Measurements from ENCODE around the gene FSD1L. TPM values are rescaled to one million over a fixed set of nuclear protein-coding genes. Genes with fewer than 3 reads are reported as not detected.

Gene FSD1L
- total RNA-seq, 3 donors from 2014 or later (not counting 1 experiment from before 2014, with no cell fraction given) = 2.0 to 4.2 (median 2.1) TPM

DNA sequence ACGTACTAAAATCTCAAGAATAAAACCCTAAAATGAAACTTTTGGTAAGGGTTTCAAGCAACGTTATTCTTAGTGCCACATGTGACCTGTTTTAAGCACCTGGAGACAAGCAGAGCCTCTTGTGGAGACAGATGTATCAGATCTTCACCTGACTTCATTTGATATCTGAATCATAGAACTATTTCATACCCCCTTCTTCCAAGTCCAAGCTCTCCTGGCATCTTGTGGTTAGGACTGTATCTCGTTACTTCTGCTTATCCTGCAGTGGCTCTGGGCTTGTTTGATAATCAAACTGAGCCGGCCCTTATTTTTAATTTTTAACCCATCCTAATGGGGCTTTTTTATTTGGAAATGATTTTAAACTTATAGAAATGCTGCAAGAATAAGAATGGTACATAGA, 11.1 kb upstream of the FSD1L start:
- Histone ChIP-seq H3K27ac (ENCODE audit: low read length) (no peak overlapping the region), H3K36me3 (ENCODE audit: control insufficient read depth, insufficient read depth, low read length) (no peaks in the 10 kb centered on the region), H3K9me3 (ENCODE audit: control insufficient read depth, insufficient read depth, low read length) (no peaks in the 10 kb centered on the region), H3K4me1 (ENCODE audit: control insufficient read depth, insufficient read depth, low read length) (no peaks in the 10 kb centered on the region), H3K4me3 (ENCODE audit: low read length) (no peak overlapping the region), H3K27me3 (ENCODE audit: control insufficient read depth, insufficient read depth, low read length) (no peaks in the 10 kb centered on the region)
- DNase-seq = no peak
- no peak for ATAC-seq
- Mint-ChIP-seq H3K27ac (no peak overlapping the region), H3K36me3 (no peaks in the 10 kb centered on the region), H3K4me3 (no peak overlapping the region), H3K9me3 (no peaks in the 10 kb centered on the region), H3K4me1 (no peaks in the 10 kb centered on the region), H3K27me3 (ENCODE audit: low read depth in 2 of 2) (no peaks in the 10 kb centered on the region)
- WGBS (ENCODE audit: insufficient coverage) = 64% methylated on average over 3 of the region's 4 CpGs
- no peak for TF ChIP-seq CTCF (IDR thresholded peaks at IDR 0.05)
- intact Hi-C loops (cut with micrococcal nuclease) = no loop called here

DNA sequence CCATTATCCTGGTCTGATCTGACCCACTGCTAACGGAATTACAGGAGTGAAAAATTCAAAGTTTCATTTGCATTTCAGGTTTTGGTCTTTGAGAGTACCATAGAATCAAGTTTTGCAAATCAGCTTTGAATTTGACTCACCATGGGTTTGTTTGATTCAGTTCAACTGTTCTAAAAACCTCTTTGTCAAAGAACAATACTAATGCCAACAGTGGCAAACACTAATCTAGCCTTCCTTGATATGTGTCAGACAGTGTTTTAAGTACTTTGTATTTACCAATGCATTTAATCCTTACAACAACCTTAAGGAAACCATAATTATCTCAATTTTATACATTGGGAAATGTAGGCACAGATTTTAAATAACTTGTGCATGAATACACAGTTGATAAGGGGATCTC, 10.1 kb upstream of the FSD1L start:
- no peak overlapping the region for H3K4me3 Mint-ChIP-seq
- H3K27ac Mint-ChIP-seq = no peak overlapping the region
- H3K27me3 ChIP-seq (ENCODE audit: control insufficient read depth, insufficient read depth, low read length) = no peaks in the 10 kb centered on the region
- intact Hi-C loops (cut with micrococcal nuclease) = no loop called here
- ATAC-seq = no peak
- H3K36me3 Mint-ChIP-seq = no peaks in the 10 kb centered on the region
- TF ChIP-seq CTCF (IDR thresholded peaks at IDR 0.05) = no peak
- H3K4me1 ChIP-seq (ENCODE audit: control insufficient read depth, insufficient read depth, low read length) = no peaks in the 10 kb centered on the region
- H3K36me3 ChIP-seq (ENCODE audit: control insufficient read depth, insufficient read depth, low read length) = no peaks in the 10 kb centered on the region
- no peaks in the 10 kb centered on the region for H3K9me3 ChIP-seq (ENCODE audit: control insufficient read depth, insufficient read depth, low read length)
- H3K4me3 ChIP-seq (ENCODE audit: low read length) = no peak overlapping the region
- no peaks in the 10 kb centered on the region for H3K4me1 Mint-ChIP-seq
- H3K27ac ChIP-seq (ENCODE audit: low read length) = no peak overlapping the region
- 100% methylated on average over 1 of the region's 1 CpG for WGBS (ENCODE audit: insufficient coverage)
- no peak for DNase-seq
- H3K27me3 Mint-ChIP-seq (ENCODE audit: low read depth in 2 of 2) = no peaks in the 10 kb centered on the region
- no peaks in the 10 kb centered on the region for H3K9me3 Mint-ChIP-seq

DNA sequence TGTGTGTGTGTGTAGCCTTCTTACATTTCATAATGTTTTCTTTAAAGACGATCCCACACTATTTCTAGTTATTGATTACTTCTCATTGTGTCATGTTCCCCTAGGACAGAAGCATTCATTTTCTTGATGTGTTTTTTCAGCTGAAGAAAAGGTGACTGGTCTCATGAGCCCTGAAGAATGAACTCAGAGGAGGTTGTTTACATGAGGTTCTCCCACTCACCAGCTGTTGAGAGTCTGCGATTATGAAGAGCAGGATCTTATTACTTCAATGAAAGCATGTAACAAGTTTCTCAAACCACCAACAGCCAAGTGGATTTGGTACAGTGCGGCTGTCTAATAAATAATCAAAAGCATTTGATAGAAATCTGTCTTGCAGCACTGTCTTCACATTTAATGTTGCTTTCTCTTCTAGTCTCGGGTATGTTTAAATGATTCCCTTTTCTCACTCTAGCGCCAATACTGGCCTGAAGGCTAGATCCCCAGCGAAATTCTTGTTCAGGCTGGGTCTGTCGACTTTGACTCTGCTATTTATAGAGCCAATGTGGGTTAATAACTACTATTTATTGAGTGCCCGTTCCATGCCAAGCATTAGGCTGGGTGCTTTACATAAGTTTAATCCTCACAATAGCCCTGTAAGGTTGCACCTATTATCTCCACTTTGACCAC, 9.6 kb upstream of the FSD1L start:
- 94% methylated on average over 7 of the region's 8 CpGs for WGBS (ENCODE audit: insufficient coverage)
- no peak for TF ChIP-seq CTCF (IDR thresholded peaks at IDR 0.05)
- Histone ChIP-seq H3K9me3 (ENCODE audit: control insufficient read depth, insufficient read depth, low read length) (no peaks in the 10 kb centered on the region), H3K27me3 (ENCODE audit: control insufficient read depth, insufficient read depth, low read length) (no peaks in the 10 kb centered on the region), H3K36me3 (ENCODE audit: control insufficient read depth, insufficient read depth, low read length) (no peaks in the 10 kb centered on the region), H3K4me1 (ENCODE audit: control insufficient read depth, insufficient read depth, low read length) (no peaks in the 10 kb centered on the region), H3K27ac (ENCODE audit: low read length) (no peak overlapping the region), H3K4me3 (ENCODE audit: low read length) (no peak overlapping the region)
- intact Hi-C loops (cut with micrococcal nuclease) = no loop called here
- Mint-ChIP-seq H3K27me3 (ENCODE audit: low read depth in 2 of 2) (no peaks in the 10 kb centered on the region), H3K4me1 (no peaks in the 10 kb centered on the region), H3K4me3 (no peak overlapping the region), H3K27ac (no peak overlapping the region), H3K9me3 (no peaks in the 10 kb centered on the region), H3K36me3 (no peaks in the 10 kb centered on the region)
- no peak for DNase-seq
- no peak for ATAC-seq

- TF ChIP-seq CTCF (IDR thresholded peaks at IDR 0.05) = no peak
- Histone ChIP-seq H3K36me3 (ENCODE audit: control insufficient read depth, insufficient read depth, low read length) (no peaks in the 10 kb centered on the region), H3K4me3 (ENCODE audit: low read length) (no peak overlapping the region), H3K9me3 (ENCODE audit: control insufficient read depth, insufficient read depth, low read length) (no peaks in the 10 kb centered on the region), H3K4me1 (ENCODE audit: control insufficient read depth, insufficient read depth, low read length) (no peaks in the 10 kb centered on the region), H3K27me3 (ENCODE audit: control insufficient read depth, insufficient read depth, low read length) (no peaks in the 10 kb centered on the region), H3K27ac (ENCODE audit: low read length) (no peak overlapping the region)
- Mint-ChIP-seq H3K4me3 (no peak overlapping the region), H3K27ac (no peak overlapping the region), H3K4me1 (no peaks in the 10 kb centered on the region), H3K36me3 (no peaks in the 10 kb centered on the region), H3K9me3 (no peaks in the 10 kb centered on the region), H3K27me3 (ENCODE audit: low read depth in 2 of 2) (no peaks in the 10 kb centered on the region)
- intact Hi-C loops (cut with micrococcal nuclease) = no loop called here
- ATAC-seq (no peak), DNase-seq (no peak)
Measured at GRCh38 chr9:105439428-105439827, 8.4 kb upstream of the FSD1L start.
